NOMO-1 treated with dmso at 0.1 percent for 144 hours (cell line): ENCODE measurements around the gene MLIP.
"Not testable (repeated sequence)": the region's sequence is repeated elsewhere in the genome, so short reads cannot be mapped to it uniquely, and the experiment has no call there.

Experiments
- DNase-seq: peaks from one replicate; lab custom pipeline; 2025; ENCODE audit not compliant: unreplicated experiment; lab: John Stamatoyannopoulos, UW

Gene MLIP

DNA sequence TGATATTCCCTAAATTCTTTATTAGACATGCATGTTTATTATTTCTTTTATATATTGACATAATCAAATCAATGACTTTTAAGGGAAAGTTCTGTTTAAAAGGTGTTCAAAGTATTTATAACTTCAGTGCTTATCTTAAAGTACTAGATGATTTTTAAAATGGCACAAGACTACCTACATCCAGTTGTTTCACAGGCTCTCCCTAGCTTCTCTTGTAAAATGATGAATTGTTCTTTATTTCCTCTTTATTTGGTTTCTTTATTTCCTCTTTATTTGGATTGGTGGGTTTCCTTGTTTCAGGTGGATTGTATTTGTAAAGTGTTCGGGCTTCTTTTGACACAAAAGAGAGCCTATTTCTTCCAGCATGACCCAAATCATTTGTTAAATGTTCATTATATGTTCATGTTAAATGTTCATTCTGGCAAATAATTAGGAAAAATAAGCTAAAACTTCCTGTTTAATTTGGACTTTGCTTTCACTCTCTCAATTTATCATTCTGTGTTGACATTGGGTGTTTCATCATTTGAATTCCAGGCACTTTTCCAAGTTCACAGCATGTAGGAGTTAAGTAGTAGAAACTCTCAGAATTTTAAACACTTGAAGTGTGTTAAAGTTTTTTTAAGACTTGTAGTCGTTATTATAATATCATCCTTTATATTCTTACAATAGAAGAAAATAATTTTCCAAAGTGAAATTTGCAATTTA lies 24.6 kb downstream of the MLIP start:
- no peak for DNase-seq

DNA sequence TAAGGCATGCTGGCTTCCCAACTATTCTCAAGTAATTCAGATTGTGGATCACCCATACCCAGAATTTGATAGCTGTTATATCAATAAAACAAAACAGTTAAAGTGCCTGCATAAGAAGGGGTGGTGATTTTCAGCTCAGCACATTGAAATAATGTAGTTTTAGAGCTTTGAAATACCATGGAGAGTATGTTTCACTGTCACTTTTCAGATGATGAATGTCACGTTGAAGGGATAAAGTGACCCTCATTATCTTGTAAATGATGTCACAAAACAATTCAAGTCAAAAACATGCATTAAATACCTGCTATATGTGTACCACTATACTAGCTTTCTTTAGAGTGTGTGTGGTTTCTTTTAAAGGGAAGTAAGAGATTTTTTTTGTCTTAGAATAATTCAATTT lies 27.6 kb downstream of the MLIP start:
- no peak for DNase-seq

DNA sequence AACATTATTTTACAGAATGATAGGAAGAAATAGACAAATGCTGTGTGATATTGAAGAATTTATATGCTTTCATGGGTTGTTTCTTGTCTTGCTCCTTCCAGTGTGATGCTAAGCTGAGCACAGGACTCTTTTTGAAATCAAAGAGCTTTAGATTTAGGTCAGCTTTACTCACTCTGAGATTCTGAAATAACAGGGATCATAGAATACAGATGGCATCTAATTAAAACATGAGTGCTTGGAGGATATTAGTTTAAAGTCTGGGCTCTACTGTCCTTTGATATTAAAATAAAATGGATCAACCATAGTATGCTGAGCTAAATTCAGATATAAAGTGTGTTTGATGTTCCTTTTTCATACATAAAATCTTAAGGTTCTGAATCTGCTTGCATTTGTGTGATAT lies 29.6 kb downstream of the MLIP start:
- DNase-seq: no peak

DNA sequence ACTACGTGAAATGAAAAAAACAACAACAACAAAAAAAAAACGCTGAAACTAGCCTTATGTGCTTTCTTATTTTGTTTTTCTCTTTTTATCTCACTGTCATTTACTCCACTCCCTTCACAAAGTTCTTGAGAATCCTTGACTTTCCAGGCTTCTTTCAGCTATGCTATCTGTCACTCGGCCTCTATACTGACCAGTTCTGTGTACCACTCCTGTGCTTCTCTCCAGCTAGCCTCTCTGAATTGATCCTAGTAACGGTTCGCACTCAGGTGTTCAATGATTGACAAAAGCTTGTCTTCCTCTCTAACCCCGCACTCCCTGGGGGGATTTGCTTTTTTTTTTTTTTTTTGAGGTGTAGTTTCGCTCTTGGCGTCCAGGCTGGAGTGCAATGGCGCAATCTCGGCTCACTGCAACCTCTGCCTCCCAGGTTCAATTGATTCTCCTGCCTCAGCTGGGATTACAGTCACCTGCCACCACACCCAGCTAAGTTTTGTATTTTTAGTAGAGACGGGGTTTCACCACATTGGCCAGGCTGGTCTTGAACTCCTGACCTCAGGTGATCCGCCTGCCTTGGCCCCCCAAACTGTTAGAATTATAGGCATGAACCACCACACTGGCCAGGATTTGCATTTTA lies 31.8 kb downstream of the MLIP start:
- no peak for DNase-seq

DNA sequence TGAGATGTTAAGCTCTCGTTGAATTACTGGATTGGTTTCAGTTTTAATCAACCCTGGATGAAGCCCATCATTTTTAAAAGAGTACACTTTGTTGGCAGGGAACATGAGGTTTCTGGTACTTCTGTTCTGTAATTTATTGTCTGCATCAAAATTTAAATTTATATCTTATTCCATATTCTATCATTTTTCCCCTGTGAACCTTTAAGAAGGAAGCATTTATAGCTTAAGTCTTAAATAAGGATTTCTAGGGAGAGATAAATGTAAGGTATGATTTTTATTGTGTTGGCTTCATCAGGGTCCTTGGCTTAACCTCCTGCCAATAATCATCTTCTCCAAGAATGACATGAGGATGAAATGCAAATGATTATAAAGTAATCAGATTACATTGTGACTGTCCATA lies 40.6 kb downstream of the MLIP start:
- DNase-seq: no peak

DNA sequence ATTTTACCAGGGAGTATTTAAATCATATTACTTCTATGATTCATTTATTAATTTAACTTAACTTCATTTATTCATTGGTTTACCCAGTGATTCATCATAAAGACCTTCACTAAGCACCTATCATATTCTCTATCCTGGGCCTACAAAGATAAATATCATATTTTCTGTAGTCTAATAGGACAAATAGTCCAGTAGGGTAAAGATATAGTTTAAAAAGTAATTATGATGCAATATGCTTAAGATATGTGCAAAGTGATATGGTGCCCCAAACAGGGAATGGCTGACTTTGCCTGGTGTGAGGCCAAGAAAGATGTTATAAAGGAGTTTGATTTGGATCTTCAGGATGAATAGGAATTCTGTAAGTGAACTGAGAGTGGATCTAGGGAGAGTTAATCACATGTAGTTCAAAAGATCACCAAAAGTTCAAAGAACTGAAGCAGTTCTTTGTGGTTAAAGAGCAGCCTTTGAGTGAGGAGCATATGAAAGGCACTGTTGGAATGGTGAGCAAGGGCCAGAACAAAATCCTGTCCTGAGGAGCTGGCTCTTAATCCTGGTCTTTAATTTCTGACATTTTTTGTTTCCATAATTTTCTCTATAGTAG lies 45.5 kb downstream of the MLIP start:
- no peak for DNase-seq

DNA sequence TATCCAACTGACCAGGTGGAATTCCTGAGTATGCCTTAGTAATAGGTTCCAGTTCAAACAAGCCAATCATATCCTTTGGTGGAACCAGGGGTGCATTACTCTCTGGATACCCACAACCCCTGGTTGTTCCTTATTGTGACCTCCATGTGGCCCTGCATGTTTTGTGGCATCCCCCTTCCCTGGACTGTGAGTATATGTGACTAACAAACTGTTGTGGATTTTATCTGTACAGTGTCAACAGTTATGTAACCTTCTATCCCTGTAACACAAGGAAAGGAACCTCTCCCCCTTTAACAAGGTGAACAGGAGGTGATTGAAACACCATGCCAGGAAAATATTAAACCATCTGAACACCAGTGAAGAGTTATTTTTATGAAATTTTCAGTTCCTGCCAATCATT lies 46.2 kb downstream of the MLIP start:
- DNase-seq: no peak

DNA sequence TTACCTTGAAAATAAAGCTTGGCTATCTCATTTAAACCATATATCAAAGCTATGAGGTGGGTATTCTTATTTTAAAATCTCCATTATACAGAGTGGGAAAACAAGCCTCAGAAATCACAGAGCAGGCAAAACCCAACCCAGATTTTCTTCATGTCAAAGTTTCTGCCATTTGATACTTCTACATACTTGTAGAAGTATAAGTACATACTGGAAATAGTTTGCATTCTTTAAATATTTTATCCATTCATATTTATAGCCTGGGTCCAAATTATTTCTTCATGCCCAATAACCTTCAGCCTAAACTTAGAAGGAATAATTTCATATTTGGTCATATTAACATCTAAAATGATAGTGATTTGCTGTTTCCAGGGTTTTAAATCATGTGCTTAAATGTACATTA lies 61.8 kb downstream of the MLIP start:
- no peak for DNase-seq

DNA sequence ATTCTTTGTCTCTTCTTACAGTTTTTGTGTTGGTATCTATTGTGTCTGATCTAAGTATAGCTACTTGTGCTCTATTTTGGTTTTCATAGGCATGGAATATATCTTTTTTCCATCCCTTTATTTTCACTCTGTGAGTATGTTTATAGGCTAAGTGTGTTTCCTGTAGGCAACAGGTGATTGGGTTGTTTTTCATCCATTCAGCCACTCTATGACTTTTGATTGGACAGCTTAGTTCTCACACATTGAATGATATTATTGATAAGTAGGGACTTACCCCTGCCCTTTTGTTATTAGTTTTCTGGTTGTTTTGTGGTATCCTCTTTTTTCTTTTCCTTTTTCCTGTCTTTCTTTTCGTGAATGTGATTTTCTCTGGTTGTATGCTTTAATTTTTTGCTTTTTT lies 67.9 kb downstream of the MLIP start:
- no peak for DNase-seq

DNA sequence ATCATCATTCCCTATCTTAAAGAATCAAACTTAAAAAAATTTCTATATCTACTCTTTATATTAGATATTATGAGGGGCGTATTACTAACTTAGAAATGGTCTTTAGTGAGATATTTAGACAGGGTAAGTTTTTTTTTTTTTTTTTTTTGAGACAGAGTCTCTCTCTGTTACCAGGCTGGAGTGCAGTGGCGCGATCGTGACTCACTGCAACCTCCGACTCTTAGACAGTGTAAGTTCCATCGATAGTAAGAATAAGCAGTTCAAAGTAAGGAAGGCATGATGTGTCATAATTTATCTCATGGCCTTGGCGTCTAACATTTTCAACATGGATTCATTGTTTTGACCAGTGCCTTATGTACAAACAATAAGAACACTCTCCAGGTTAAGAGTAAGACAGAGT lies 72.4 kb downstream of the MLIP start:
- no peak for DNase-seq

DNA sequence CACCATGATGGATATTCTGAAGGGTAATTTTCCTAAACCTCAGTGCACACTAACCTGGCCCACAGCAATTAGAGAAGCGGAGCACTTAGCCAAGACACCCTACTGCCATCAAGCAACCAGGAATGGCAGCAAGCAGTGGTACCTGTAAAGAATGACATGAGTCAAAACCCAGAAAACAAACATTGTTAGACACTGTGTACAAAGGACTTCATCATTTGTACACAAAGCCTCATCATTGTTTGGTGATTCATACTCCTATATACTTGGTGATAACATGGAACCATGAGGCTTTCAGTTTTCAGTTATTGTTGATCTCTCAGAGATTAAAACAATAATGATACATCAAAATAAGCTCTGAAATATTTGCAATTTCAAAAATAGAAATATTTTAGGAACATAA lies 74.6 kb downstream of the MLIP start:
- no peak for DNase-seq

DNA sequence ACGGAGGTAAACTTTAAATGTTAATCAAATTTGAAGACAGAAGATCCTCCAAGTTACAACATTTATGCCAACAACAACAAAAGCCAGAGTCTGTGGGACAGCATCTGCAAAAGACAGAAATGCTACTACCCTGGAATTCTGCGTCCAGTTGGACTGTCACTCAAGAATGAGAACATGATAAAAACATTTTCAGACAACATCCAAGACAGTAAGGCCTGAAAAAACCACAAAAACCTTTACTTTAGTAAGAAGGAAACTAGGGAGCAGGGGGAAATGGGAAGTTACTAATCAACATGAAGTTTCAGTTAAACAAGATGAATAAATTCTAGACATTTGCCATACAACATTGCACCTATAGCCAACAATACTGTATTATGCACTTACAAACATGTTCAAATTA lies 77.6 kb downstream of the MLIP start:
- peak; percentile 27 for DNase-seq

DNA sequence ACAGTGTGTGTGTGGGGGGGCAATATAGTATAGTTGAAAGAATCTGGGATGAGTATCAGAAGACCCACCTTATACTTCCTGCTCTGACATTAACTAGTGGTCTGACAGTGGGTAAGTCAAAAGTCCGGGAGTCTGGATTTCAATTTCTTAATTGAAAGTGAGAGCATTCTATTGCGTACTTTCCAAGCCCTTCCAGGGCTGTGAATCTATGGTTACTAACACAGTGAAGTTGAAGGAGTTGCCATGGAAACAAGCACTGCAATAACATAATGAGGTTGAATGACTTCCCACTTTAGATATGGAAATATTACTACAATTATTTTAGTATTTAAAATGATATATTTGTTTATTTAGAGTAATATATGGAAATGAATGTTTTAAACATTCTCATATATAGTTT lies 80.2 kb downstream of the MLIP start:
- DNase-seq: no peak

DNA sequence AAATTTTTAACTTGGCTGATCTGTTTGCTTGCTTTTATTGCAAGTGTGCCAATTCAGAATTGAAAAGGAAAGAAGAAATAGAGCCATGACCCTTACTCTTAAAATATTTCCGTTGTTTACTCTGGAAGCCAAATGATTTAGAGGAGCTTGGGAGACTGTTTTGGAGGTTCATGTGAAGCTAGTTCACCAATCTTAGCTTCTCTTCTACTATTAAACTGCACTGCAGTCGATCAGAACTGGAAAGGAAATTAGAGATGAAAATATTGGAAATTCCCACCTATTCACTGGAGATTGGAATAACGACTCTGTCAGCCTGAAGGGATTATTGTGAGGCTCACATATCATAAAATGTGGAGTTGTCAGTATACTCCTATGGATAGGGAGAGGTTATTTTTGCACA lies 81.8 kb downstream of the MLIP start:
- no peak for DNase-seq

DNA sequence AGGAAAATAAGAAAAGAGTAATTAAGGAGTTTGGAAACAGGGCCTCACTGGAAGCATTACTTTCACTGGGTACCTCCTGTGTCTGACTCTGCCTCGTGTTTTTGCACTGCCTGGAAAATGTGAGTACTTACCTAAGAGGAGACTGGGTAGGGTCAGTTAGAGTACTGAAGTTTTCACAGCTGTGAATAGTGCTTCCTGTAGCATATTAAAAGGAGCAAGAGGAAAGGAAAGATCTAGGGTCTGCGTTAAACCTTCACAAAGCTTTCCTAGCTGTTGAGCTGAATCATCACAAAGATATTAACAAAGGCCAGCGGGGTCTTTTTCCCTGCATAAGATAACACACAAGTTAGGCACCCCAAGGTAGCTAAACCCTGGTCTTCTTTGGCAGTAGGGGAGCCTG lies 82.3 kb downstream of the MLIP start:
- DNase-seq: no peak

DNA sequence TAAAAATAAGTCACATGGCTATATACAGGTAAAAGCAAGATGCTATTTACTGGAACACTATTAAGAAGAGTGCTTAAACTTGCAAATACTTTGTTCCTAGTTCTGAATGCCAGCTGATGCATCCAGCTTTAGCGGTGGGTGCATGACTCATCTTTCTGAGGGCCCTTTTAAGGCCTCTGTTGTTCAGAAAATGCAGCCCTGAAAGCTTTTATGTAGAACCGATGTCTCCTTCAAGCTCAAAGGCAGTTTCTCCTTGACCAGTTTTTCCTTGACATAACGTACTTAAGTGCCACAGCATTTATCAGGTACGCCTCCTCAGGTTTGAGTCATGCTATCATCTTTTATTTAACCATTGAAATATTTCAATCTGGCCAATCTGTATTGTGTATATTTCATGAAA lies 82.8 kb downstream of the MLIP start:
- DNase-seq: no peak

DNA sequence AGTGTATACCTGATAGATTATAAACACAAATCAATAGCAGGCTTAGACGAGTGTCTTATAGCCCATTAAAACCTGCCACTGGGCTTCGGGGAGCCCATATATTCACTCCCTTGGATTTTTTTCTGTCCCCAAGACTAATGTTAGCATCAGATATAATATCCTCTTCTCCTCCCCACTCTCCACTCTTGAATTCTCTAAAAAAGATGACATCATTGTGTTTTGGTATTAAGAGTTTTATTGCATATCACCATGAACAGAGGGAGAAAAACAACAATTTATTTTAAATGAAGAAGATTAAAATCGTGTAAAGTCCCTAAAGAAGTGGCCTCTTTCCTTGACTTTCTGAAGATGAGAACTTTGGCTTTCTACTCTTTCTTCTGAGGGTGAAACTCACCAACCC lies 84.4 kb downstream of the MLIP start:
- DNase-seq: no peak

DNA sequence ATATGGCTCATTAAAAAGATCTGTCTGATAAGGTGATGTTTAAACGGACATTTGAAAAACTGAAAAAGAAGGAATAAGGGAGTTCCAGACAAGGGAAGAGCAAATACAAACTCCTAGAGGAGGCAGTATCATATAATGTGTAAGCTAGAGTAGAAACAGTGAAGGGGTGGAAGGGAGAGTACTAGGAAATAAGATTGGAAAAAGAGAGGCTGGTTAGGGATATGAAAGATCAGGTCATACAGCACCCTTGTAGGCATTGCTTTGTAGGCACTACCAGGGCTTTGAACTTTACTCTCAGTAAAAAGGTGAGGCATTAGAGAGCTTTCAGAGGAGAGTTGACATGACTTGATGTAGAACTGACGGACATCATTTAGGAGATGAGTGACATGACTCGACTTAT lies 85.7 kb downstream of the MLIP start:
- no peak for DNase-seq

DNA sequence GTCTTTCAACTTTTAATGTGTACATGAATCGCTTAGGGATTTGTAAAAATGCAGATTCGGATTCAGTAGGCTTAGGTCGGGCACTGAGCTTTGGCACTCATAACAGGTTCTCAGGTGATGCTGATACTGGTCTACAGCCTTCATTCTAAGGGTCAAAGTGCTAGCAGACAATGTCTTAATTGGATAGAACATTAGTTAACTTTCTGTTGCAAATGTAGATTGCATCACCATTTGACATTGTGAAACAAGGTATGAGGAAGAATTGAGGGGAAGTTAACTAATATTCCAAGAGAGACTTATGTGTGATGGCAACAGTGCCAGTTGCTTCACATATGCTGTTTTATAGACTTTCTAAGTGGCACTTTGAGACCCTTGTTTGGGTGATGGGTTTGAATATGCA lies 86.9 kb downstream of the MLIP start:
- peak; percentile 71 for DNase-seq

DNA sequence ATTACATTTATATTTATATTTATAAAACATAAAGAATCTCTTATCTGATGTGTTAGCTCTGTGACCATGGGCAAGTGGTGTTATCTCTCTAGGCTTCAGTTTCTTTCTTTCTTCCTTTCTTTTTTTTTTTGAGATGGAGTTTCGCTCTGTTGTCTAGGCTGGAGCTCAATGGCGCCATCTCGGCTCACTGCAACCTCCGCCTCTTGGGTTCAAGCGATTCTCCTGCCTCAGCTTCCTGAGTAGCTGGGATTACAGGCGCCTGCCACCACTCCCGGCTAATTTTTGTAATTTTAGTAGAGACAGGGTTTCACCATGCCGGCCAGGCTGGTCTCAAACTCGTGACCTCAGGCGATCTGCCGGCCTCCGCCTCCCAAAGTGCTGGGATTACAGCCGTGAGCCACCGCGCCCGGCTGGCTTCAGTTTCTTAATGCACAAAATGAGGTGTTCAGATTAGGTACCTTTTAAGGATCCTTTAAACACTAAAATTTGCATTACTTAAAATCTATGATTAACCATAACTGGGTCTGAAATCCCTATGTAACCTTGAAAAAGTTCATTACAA lies 92.3 kb downstream of the MLIP start:
- DNase-seq: not testable (repeated sequence)

DNA sequence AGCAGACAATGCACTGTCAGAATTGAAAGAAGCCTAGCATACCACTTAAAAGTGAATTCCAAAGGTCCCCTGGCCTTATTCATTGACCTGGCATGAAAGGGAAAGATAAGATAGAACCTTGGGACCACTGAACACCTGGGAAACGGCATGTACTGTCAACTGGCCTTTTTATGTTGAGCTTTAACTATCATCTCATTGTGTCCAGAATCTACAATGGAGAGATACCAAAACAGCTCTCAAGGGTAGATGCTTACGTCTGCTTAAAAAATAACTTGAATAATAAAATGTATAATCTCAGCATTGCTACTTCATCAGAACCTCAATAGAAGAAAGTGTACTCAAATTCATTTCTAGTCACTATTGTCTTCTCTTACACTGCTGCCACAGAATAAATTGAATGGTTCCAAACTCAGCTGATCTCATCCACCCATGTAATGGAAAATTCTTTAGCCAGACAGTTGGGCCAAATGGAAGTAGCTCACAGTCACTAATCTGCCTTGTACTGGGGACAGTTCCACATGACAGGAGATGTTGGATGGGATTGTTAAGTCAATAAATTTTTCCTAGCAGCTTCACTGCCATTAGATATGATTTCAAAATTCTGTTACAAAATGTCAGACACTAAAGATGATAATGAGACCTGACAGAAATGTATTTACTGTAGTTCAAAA lies 93.8 kb downstream of the MLIP start:
- DNase-seq: no peak

DNA sequence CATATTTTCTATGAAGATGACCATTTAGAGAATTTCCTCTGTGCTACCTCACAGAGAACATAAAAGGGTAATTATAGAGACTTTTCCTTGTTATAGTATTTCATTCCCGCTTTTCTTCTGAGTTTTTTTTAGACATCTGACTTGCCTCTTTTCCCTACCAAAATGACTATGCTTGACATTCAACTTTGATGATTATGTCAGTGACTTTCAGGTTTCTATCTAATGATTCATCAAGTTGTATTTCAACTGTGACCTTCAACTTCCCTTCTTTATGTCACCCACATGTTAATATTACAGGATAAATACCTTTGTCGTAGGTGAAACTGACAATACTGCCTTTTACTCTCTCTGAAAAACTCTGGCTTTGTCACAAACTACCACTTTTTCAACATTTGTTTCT lies 95.3 kb downstream of the MLIP start:
- peak; percentile 78 for DNase-seq
